Measurements from ENCODE around the gene STXBP3. TPM values are rescaled to one million over a fixed set of nuclear protein-coding genes. Genes with fewer than 3 reads are reported as not detected.

The STXBP3 gene
- total RNA-seq, 1 experiment from 2014 or later: 34.1 TPM

DNA sequence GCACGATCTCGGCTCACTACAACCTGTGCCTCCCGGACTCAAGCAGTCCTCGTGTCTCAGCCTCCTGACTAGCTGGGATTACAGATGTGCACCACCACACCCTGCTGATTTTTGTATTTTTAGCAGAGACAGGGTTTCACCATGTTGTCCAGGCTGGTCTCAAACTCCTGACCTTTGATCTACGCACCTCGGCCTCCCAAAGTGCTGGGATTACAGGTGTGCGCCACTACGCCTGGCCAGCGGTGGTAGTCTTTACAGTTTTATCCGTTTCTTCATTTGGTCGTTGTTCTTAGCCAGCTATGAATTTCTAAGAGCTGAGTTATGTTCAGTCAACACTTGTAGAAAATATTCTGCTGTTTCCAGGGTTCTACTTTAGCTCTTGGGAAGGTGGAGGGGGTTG, 57.1 kb downstream of the STXBP3 start:
- no peak overlapping the region for H3T11ph ChIP-seq (ENCODE audit: low read length)
- no peaks in the 10 kb centered on the region for H4K20me1 ChIP-seq (ENCODE audit: control insufficient read depth, insufficient read depth, insufficient read length)
- no peaks in the 10 kb centered on the region for H3K79me2 ChIP-seq (ENCODE audit: insufficient read depth, low read length)
- no peak overlapping the region for H2BK15ac ChIP-seq (ENCODE audit: low read depth, low read length)
- no peaks in the 10 kb centered on the region for H3K23me2 ChIP-seq (ENCODE audit: insufficient read length, low read depth, low read length, poor library complexity, severe bottlenecking)
- no peak overlapping the region for H3K14ac ChIP-seq (ENCODE audit: insufficient read depth, low read length)
- Mint-ChIP-seq H3K27me3 (ENCODE audit: low read depth) (no peaks in the 10 kb centered on the region), H3K36me3 (ENCODE audit: insufficient read depth in 1 of 3, low read depth in 3 of 3) (peaks cover 4 to 40% (median 32%) of the 10 kb centered on the region in 3 experiments; a peak in 5 of 7 replicates), H3K9me3 (no peaks in the 10 kb centered on the region), H3K4me3 (no peak overlapping the region), H3K4me1 (no peaks in the 10 kb centered on the region), H3K27ac (no peak overlapping the region)
- H3K4me2 ChIP-seq (ENCODE audit: insufficient read depth, insufficient read length, low read length): no peak overlapping the region
- no peak for TF ChIP-seq CTCF (conservative IDR thresholded peaks at IDR 0.05)
- WGBS (ENCODE audit: extremely low coverage, insufficient read length, low lambda C conversion rate): no CpG with 5 or more reads among the region's 11 CpGs
- H2BK5ac ChIP-seq (ENCODE audit: insufficient read length, low read length): no peak overlapping the region
- no peak overlapping the region for H2AFZ ChIP-seq (ENCODE audit: low read length)
- no peak overlapping the region for H2AK5ac ChIP-seq (ENCODE audit: insufficient read length, low read length)
- H3K18ac ChIP-seq (ENCODE audit: insufficient read length, low read depth, low read length): no peak overlapping the region
- H4K91ac ChIP-seq (ENCODE audit: insufficient read length, low read depth, low read length): no peak overlapping the region
- no peaks in the 10 kb centered on the region for H3K4me1 ChIP-seq (ENCODE audit: insufficient read depth, low read length)
- H3K27ac ChIP-seq (ENCODE audit: insufficient read length, low read depth, low read length): no peak overlapping the region
- no peaks in the 10 kb centered on the region for H3K27me3 ChIP-seq (ENCODE audit: insufficient read depth, low read length)
- no peak overlapping the region for H3K4ac ChIP-seq (ENCODE audit: low read depth, low read length)
- H3K23ac ChIP-seq (ENCODE audit: insufficient read length, low read depth, low read length): no peak overlapping the region
- H4K8ac ChIP-seq (replicated peaks; ENCODE audit: insufficient read length, low read depth, low read length): no peak overlapping the region
- no peak overlapping the region for H3K56ac ChIP-seq (ENCODE audit: insufficient read length, low read depth, low read length)
- H2BK20ac ChIP-seq (ENCODE audit: low read depth, low read length, poor library complexity, severe bottlenecking): no peak overlapping the region
- H2BK12ac ChIP-seq (ENCODE audit: insufficient read length, low read depth, low read length): no peak overlapping the region
- no peak overlapping the region for H2BK120ac ChIP-seq (ENCODE audit: low read depth, low read length, poor library complexity, severe bottlenecking)
- H3K9me3 ChIP-seq (ENCODE audit: control insufficient read depth, low read depth, low read length): no peaks in the 10 kb centered on the region
- no peak for DNase-seq
- H3K79me1 ChIP-seq (ENCODE audit: insufficient read depth, low read depth, low read length, poor library complexity, severe bottlenecking): no peaks in the 10 kb centered on the region
- no peak overlapping the region for H4K5ac ChIP-seq (ENCODE audit: insufficient read length, low read depth, low read length)
- no peak overlapping the region for H3K9ac ChIP-seq (ENCODE audit: extremely low read depth, insufficient read length, low read length)
